HG03457 (cell line): Measurements from ENCODE around the gene CNRIP1.
A peak's percentile ranks its signal among the peaks of the same experiment; 100 is the strongest.
"Not testable (repeated sequence)": the region's sequence is repeated elsewhere in the genome, so short reads cannot be mapped to it uniquely, and the experiment has no call there.

ENCODE experiments used
- ATAC-seq: cut with Tn5 transposase; IDR thresholded peaks from one replicate; pipeline ENCODE4 v1.9.1; 2021; ENCODE audit warnings: moderate number of reproducible peaks; ENCODE audit not compliant: unreplicated experiment

CNRIP1 gene

GRCh38 chr2:68319398-68320117, at the start of gene CNRIP1:
Gene CNRIP1 (minus strand): TSS chr2:68319949. CDS start chr2:68319400, 549 bp downstream.
- no peak for ATAC-seq

DNA sequence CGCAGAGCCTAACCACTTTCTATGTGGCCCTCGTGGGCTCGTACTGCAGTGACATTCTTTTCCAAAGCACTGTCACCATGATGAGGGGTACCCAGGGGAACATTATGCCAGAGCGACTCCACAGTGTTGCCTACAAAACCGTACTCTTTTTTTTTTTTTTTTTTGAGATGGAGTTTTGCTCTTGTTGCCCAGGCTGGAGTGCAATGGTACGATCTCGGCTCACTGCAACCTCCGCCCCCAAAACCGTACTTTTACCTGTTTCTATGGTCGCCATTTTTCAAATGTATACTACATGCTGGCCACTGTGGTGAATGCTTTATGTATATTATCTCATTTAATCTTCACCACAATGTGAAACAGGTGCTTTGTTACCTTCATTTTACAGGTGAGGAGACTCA, 49.6 kb upstream of the CNRIP1 start:
- ATAC-seq, result no peak

DNA sequence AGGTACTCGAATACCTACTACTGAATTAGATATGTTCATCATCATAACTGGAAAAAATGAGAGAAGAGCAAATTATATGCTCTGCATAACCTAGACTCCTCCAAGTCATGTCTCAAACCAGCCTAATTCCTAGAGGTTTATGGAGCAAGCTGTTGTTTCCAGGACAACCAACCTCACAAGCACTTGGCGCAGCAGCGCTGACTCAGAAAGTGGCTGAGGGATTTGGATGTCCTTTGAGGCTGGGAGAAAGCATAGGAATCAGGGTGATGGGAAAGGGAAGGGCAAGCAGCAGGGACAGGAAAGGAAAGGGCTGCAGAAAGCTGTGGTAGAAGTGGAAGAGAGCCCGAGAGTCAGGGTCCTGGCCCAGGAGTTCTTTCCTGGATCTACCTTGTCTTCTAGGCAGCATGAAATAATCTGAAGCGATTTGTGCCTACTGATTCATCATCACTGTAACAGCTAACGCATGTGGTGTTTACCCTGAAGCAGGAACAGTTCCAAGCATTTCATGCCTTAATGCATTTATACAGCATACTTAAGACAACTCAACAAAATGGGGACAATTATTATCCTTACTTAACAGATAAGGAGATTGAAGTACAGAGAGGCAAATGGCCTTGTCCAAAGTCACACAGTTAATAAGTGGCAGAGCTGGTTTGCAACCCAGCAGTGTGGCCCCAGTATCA, 49.0 kb upstream of the CNRIP1 start:
- no peak for ATAC-seq

DNA sequence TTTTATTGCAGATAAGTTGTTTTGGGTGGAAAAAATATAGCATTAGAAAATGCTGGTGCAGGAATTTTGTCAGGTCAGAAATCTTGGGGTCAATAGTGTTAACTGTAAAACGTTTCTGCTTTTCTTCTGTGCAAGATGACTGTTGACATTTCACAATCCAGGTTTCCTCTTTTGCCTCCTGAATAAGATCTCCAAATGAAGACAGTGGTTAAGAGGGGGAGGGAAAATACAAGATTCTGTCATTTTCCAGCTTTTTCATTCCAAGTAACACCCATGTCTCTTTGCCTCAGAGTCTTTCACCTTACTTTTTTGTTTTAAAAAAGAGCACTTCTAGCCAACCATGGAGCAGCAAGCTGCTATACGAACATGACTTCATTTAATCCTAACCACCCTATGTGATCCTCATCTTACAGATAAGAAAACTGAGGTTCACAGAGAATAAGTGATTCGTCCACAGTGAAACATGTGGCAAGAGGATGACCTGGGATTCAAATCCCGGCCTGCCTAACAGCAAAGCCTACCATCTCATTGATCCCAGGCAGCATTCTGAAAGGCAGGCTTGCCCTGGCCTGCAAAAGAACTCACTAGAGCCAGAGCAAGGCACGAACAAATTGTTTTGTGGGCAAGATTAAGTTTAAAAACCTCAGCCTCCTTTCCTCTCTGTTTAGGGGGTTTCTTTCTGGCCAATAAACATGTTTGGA, 48.4 kb upstream of the CNRIP1 start:
- ATAC-seq, result no peak

GRCh38 chr2:68366083-68366560, 46.4 kb upstream of the CNRIP1 start:
- peak; percentile 41 for ATAC-seq

GRCh38 chr2:68365087-68365486, 45.3 kb upstream of the CNRIP1 start, which contains the start of gene PLEK:
Gene PLEK (plus strand): TSS chr2:68365282. CDS start chr2:68365352, 70 bp downstream.
- ATAC-seq, result peak; percentile 55

- ATAC-seq, result no peak
Measured at GRCh38 chr2:68363721-68364120, 44.0 kb upstream of the CNRIP1 start.

- ATAC-seq, result no peak
Measured at GRCh38 chr2:68362749-68363148, 43.0 kb upstream of the CNRIP1 start.

DNA sequence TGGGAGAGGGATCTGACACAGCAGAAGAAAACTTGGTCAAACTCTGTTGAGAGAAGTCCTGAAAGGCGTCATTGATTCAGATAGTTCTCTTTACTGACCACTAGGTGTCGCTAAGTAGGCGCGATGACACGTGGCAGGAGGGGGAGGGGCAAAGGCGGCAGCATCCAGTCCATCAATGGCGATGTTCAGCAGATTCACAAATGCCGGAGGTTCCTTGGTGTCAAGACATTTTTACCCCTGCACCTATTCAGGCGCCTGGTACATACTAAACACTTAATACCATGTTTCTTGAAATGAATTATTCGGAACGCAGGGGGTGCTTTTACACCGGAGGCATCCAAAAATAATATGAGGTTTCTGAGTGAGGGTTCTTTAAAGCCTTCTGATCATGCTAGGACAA, 42.3 kb upstream of the CNRIP1 start:
- ATAC-seq, result no peak

DNA sequence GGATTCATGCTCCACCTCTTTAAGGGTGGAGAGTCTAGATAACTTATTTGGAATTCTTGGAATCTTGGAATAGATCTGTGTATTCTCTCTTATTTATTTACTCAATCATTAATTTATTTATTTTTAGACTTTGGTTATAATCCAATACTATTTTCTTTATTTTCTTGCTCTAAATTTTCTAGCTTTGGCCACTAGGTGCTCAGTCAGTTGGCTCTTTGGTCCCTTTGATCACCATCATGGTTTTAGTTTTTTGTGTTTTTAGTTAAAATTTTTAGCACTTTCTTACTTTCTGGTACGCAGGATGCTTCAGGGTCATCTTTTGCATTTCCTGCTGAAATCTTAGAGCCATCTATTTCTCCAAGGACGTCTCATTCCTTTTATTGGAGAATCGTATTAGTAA, 40.1 kb upstream of the CNRIP1 start:
- no peak for ATAC-seq

GRCh38 chr2:68357605-68358337, 38.0 kb upstream of the CNRIP1 start:
- ATAC-seq, result no peak

- ATAC-seq, result no peak
Measured at GRCh38 chr2:68356599-68357239, 37.0 kb upstream of the CNRIP1 start.

GRCh38 chr2:68352651-68353391, 33.1 kb upstream of the CNRIP1 start:
- no peak for ATAC-seq

DNA sequence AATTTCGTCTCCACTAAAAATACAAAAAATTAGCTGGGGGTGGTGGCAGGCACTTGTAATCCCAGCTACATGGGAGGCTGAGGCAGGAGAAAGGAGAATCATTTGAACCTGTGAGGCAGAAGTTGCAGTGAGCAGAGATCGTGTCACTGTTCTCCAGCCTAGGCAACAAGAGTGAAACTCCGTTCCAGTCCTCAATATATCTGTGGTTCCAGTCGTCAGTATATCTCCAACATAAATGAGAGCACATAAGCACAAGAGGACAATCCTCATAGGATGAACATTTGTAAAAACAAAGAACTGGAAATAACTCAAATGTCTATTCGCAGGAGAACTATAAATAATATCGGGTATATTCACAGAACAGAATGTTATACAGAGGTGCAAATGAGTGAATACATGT, 32.2 kb upstream of the CNRIP1 start:
- no peak for ATAC-seq

GRCh38 chr2:68349091-68349490, 29.3 kb upstream of the CNRIP1 start:
- ATAC-seq, result not testable (repeated sequence)

- ATAC-seq, result no peak
Measured at GRCh38 chr2:68345129-68345875, 25.6 kb upstream of the CNRIP1 start.

- ATAC-seq, result no peak
Measured at GRCh38 chr2:68344031-68344430, 24.3 kb upstream of the CNRIP1 start.

GRCh38 chr2:68342470-68342869, 22.7 kb upstream of the CNRIP1 start:
- no peak for ATAC-seq

DNA sequence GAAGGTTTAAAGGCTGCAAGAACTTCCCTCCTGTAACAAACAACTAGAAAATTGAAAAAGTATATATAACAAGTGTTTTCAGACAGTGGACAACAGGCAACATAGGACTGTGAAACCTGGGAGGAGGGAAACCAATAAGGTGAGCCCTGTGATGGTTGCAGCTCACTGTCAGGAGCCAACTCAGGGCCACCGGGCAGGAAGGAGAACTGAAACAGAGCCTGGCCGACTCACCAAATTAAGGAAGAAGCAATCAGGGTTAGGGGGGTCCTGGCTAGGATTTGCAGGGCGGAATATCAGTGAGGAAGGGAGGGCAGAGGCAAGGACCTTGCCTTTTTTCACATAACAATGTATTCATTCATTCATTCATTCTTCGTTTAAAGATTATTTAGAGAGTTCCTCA, 21.8 kb upstream of the CNRIP1 start:
- ATAC-seq, result no peak
